ENCODE results near the gene KRAS. TPM values are rescaled to one million over a fixed set of nuclear protein-coding genes. Genes with fewer than 3 reads are reported as not detected.

The KRAS gene
- total RNA-seq, 1 donor from 2014 or later, result 5.6 TPM

DNA sequence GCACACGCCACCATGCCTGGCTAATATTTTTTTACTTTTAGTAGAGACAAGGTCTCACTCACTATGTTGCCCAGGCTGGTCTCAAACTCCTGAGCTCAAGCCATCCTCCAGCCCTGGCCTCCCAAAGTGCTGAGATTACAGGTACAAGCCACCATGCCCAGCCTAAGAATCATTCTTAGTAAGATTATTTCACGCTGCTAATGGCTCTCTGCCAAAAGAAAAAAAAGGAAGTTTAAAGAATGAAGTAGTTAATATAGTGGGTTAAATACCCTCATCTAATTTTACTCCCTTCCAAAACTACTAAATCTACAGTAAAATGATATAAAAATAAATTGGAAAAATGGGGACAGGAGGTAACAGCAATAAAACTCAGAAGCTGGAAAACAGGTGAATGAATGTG lies 53.1 kb downstream of the KRAS start:
- no peak for DNase-seq (ENCODE audit: low read depth)

GRCh38 chr12:25195056-25195971 lies 55.4 kb downstream of the KRAS start, which contains the start of the genes DNAI7 and ETFRF1:
Gene DNAI7, minus strand, starts transcription at chr12:25195160. Its CDS starts 82 bp downstream, at chr12:25195078.
Gene ETFRF1, plus strand, starts transcription at chr12:25195237. Its CDS starts 8,720 bp downstream, at chr12:25203957.
- peak; percentile 95 for DNase-seq (ENCODE audit: low read depth)

DNA sequence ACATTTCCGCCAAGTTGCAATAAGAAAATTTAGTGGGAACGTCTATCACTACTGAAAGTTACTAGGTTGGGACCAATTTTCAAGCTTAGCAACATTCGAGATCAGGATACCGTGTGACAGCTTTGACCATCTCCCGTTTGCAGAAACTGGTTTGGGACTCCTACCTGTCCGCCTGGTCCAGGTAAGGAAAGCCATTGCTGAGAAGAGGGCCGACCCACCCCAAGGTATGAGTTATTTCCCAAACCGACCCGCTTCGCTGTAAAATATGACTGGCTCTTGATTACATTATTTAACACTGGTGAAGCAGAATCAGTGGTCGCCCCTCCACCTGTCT lies 56.0 kb downstream of the KRAS start:
- DNase-seq (ENCODE audit: low read depth), result no peak

GRCh38 chr12:25194214-25194613 lies 56.5 kb downstream of the KRAS start:
- DNase-seq (ENCODE audit: low read depth), result no peak

DNA sequence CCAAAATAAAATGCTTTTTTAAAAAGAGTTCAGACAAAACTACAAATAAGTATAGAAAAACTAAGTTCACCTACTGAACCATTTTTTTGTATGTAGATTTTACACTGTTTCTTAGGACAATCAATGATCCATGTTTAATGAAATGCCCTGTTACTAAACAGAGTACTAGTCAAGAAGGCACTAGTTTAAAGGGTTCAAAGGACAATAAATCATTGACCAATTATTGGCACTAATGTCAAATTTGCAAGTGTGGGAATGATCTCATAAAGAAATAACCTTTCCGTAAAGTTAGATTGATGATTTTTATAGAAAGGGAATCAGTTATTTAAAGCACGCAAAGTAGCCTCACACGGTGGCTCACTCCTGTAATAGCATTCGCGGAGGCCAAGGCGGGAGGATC lies 59.9 kb downstream of the KRAS start:
- no peak for DNase-seq (ENCODE audit: low read depth)

- no peak for DNase-seq (ENCODE audit: low read depth)
These were observed 61.1 kb downstream of the KRAS start for GRCh38 chr12:25189656-25190055.

- peak; percentile 84 for DNase-seq (ENCODE audit: low read depth)
These were observed 62.9 kb downstream of the KRAS start for GRCh38 chr12:25187781-25188180.

GRCh38 chr12:25186788-25187402 lies 63.8 kb downstream of the KRAS start:
- no peak for DNase-seq (ENCODE audit: low read depth)

GRCh38 chr12:25186038-25186787 lies 64.5 kb downstream of the KRAS start:
- DNase-seq (ENCODE audit: low read depth), result no peak

- no peak for DNase-seq (ENCODE audit: low read depth)
These were observed 66.6 kb downstream of the KRAS start for GRCh38 chr12:25184132-25184531.

DNA sequence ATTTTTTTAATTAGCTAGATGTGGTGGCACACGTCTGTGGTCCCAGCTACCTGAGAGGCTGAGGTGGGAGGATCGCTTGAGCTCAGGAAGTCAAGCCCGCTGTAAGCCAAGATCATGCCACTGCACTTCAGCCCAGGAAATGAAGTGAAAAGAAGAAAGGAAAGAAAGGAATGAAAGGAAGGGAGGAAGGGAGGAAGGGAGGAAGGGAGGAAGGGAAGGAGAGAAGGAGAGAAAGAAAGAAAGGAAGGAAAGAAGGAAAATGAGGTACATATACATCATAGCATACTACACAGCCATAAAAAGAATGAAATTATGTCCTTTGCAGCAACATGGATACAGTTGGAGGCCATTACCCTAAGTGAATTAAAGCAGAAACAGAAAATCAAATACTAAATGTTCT lies 68.0 kb downstream of the KRAS start:
- DNase-seq (ENCODE audit: low read depth), result no peak

DNA sequence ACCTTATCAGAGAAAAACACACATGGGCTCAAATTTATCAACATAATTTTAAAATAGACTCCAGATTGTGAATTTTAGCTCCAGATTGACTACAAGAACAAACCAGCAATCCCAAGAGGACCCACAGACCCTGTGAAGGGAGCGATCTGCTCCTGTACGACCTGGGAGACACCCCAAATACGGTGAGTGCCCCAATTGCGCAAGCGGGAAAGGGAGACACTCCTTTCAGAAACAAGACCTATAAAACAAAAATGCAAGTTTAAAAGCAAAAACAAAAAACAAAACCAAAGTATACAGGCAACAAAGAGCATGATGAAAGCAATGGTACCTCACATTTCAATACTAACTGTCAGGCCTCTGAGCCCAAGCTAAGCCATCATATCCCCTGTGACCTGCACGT lies 87.9 kb downstream of the KRAS start:
- no peak for DNase-seq (ENCODE audit: low read depth)

DNA sequence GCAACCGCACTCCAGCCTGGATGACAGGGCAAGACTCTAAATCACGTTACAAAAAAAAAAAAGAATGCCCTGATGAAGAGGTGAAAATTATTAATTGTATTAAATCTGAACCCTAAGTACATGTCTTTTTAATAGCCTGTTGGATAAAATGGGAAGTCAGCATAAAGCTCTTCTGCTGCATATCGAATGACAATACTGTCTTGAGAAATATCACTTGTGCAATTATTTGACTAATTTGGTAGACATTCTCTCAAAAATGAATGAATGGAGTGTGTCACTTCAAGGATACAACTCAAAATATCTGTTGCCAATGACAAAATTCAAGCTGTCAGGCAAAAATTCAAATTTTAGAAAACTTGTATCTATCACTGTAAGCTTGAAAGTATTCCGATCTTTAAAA lies 94.7 kb downstream of the KRAS start:
- no peak for DNase-seq (ENCODE audit: low read depth)

DNA sequence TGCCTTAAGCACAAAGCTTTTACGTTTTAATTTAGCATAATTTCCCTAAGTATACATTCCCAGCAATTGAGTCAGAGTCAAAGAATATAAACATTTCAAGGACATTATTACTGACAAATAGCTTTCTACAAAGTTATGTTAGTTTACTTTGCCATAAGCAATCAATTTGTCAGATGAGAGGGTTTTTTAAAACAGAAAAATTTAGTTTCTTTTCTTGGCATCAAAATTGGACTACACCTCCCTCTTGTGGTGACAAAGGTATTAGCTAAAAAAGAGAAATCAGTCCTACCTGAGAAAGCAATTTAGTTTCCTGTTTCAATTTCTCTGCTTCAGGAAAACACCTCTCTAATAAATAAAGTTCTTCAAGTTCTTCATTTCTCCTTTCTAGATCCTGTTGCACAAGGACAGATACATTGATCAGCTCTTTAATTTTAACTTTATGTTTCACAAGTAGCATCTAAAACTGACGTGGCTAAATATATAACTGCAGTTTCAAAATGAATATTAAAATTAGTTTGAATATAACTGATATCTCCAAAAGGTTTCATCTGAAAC lies 95.6 kb downstream of the KRAS start:
- DNase-seq (ENCODE audit: low read depth), result peak; percentile 30

Other genes starting within 250 kb of the KRAS start
- 0.19 TPM in 1 of 2 replicates, not detected in the other for gene DNAI7, start 55.8 kb downstream of the KRAS start, total RNA-seq
- gene ETFRF1, start 55.7 kb downstream of the KRAS start, total RNA-seq, result 62.6 and 70.6 TPM in 2 replicates